GM19238 (cell line): ENCODE results near the gene EFCAB11.

ENCODE experiments used
- DNase-seq: peaks from one replicate; pipeline ENCODE4 v3.0.0; 2011; ENCODE audit warnings: low spot score; ENCODE audit not compliant: insufficient read length

Gene EFCAB11

GRCh38 chr14:89869606-89870005 is 84.9 kb downstream of the EFCAB11 start:
- no peak for DNase-seq

- DNase-seq, result no peak
Observed at GRCh38 chr14:89866458-89866857, 88.1 kb downstream of the EFCAB11 start.

- DNase-seq, result no peak
Observed at GRCh38 chr14:89865153-89865552, 89.4 kb downstream of the EFCAB11 start.

GRCh38 chr14:89862856-89863255 is 91.7 kb downstream of the EFCAB11 start:
- no peak for DNase-seq

GRCh38 chr14:89861630-89862029 is 92.9 kb downstream of the EFCAB11 start:
- no peak for DNase-seq

- DNase-seq, result no peak
Observed at GRCh38 chr14:89858089-89858488, 96.4 kb downstream of the EFCAB11 start.

- DNase-seq, result no peak
Observed at GRCh38 chr14:89856871-89857345, 97.6 kb downstream of the EFCAB11 start.

- no peak for DNase-seq
Observed at GRCh38 chr14:89855961-89856656, 98.4 kb downstream of the EFCAB11 start.

- no peak for DNase-seq
Observed at GRCh38 chr14:89853936-89854693, 100.4 kb downstream of the EFCAB11 start.

GRCh38 chr14:89851106-89851505 is 103.4 kb downstream of the EFCAB11 start:
- DNase-seq, result no peak

GRCh38 chr14:89849931-89850330 is 104.6 kb downstream of the EFCAB11 start:
- DNase-seq, result no peak

- no peak for DNase-seq
Observed at GRCh38 chr14:89848165-89848564, 106.4 kb downstream of the EFCAB11 start.

GRCh38 chr14:89845346-89845745 is 109.2 kb downstream of the EFCAB11 start:
- no peak for DNase-seq

GRCh38 chr14:89844508-89844907 is 110.0 kb downstream of the EFCAB11 start:
- DNase-seq, result no peak

- DNase-seq, result no peak
Observed at GRCh38 chr14:89842837-89843236, 111.7 kb downstream of the EFCAB11 start.

- no peak for DNase-seq
Observed at GRCh38 chr14:89841851-89842250, 112.7 kb downstream of the EFCAB11 start.

GRCh38 chr14:89836830-89837469 is 117.6 kb downstream of the EFCAB11 start:
- DNase-seq, result no peak

GRCh38 chr14:89833661-89834060 is 120.9 kb downstream of the EFCAB11 start:
- DNase-seq, result no peak

GRCh38 chr14:89833120-89833532 is 121.4 kb downstream of the EFCAB11 start:
- no peak for DNase-seq

- DNase-seq, result no peak
Observed at GRCh38 chr14:89828471-89829165, 125.9 kb downstream of the EFCAB11 start.

- no peak for DNase-seq
Observed at GRCh38 chr14:89827265-89827664, 127.3 kb downstream of the EFCAB11 start.

GRCh38 chr14:89826596-89826995 is 127.9 kb downstream of the EFCAB11 start:
- DNase-seq, result no peak
